ENCODE measurements around the gene BRD9.

DNA sequence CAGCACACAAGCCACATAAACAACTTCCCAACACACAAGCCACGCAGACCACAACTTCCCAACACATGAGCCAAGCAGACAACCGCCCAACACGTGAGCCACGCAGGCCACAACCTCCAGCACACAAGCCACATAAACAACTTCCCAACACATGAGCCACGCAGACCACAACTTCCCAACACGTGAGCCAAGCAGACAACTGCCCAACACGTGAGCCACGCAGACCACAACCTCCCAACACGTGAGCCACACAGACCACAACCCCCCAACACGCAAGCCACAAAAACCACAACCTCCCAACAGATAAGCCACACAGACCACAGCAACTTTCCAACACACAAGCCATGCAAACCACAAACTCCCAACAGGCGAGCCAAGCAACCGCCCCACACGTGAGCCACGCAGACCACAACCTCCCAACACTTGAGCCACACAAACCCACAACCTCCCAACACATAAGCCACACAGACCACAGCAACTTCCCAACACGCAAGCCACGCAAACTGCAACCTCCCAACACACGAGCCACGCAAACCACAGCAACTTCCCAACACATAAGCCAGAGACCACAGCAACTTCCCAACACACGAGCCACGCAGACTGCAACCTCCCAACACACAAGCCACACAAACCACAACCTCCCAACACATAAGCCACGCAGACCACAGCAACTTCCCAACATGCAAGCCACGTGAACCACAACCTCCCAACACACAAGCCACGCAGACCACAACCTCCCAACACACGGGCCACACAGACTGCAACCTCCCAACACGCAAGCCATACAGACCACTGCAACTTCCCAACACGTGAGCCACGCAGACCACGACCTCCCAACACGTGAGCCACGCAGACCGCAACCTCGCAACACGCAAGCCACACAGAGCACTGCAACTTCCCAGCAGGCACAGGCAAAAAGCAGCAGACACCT, 10.1 kb downstream of the BRD9 start:
- TF ChIP-seq, protein P1, sequence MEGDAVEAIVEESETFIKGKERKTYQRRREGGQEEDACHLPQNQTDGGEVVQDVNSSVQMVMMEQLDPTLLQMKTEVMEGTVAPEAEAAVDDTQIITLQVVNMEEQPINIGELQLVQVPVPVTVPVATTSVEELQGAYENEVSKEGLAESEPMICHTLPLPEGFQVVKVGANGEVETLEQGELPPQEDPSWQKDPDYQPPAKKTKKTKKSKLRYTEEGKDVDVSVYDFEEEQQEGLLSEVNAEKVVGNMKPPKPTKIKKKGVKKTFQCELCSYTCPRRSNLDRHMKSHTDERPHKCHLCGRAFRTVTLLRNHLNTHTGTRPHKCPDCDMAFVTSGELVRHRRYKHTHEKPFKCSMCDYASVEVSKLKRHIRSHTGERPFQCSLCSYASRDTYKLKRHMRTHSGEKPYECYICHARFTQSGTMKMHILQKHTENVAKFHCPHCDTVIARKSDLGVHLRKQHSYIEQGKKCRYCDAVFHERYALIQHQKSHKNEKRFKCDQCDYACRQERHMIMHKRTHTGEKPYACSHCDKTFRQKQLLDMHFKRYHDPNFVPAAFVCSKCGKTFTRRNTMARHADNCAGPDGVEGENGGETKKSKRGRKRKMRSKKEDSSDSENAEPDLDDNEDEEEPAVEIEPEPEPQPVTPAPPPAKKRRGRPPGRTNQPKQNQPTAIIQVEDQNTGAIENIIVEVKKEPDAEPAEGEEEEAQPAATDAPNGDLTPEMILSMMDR (IDR thresholded peaks at IDR 0.05): no peak
- no peak for TF ChIP-seq EP300 (IDR thresholded peaks at IDR 0.05)

Measured in gastroesophageal sphincter (tissue), 3 donors.